HepG2 (cell line): ENCODE results near the gene CNTRL. TPM values are rescaled to one million over a fixed set of nuclear protein-coding genes. Genes with fewer than 3 reads are reported as not detected.

ENCODE experiments used
- CREB1 ChIP-seq, 2 experiments: fragments of 450-650 bp in 1 of 2; IDR thresholded peaks; 2 replicates each; pipeline ENCODE4 v1.6.1; 2016 to 2017; ENCODE audit warnings: control low read depth in 1 of 2, mild to moderate bottlenecking in 1 of 2, missing compliant biosample characterization in 1 of 2, missing genetic modification characterization in 1 of 2
- DNMT1 ChIP-seq: sonication (generic); formaldehyde crosslinking; IDR thresholded peaks from 2 replicates; pipeline ENCODE4 v1.5.1; 2020; ENCODE audit warnings: mild to moderate bottlenecking, missing genetic modification reagents
- MAFK ChIP-seq, 2 experiments: IDR thresholded peaks in 1 of 2; conservative IDR thresholded peaks in 1 of 2; 2 replicates each; pipeline ENCODE4 v1.6.1; 2011; ENCODE audit warnings: improper control_type of control experiment in 2 of 2, low read length in 2 of 2
- MBD4 ChIP-seq: IDR thresholded peaks from 2 replicates; pipeline ENCODE4 v1.6.1; 2012; ENCODE audit warnings: low read length, inconsistent platforms, borderline replicate concordance
- NCOA5 ChIP-seq: sonication (generic); formaldehyde crosslinking; IDR thresholded peaks from 2 replicates; pipeline ENCODE4 v1.4.0; 2020; ENCODE audit warnings: missing genetic modification reagents
- NFYB ChIP-seq: sonication (generic); formaldehyde crosslinking; IDR thresholded peaks from 2 replicates; pipeline ENCODE4 v1.4.0; 2020; ENCODE audit warnings: missing genetic modification reagents
- PRPF4 ChIP-seq: fragments of 200-400 bp; formaldehyde crosslinking; IDR thresholded peaks from 2 replicates; pipeline ENCODE4 v1.6.1; 2016; ENCODE audit warnings: low read length, low read depth; ENCODE audit not compliant: poor library complexity, severe bottlenecking
- SRF ChIP-seq: IDR thresholded peaks from 2 replicates; pipeline ENCODE4 v1.6.1; 2011; ENCODE audit warnings: mild to moderate bottlenecking, low read depth, low read length, moderate library complexity
- XBP1 ChIP-seq: sonication (generic); formaldehyde crosslinking; IDR thresholded peaks from 2 replicates; pipeline ENCODE4 v1.5.0; 2020; ENCODE audit warnings: missing genetic modification reagents
- ZFP36 ChIP-seq: fragments of 150-350 bp; IDR thresholded peaks from 2 replicates; pipeline ENCODE4 v1.6.1; 2018; ENCODE audit warnings: borderline replicate concordance, low read length, low read depth; ENCODE audit not compliant: partially characterized antibody
- ZNF263 ChIP-seq: sonication (generic); formaldehyde crosslinking; IDR thresholded peaks from 2 replicates; pipeline ENCODE4 v1.4.0; 2020; ENCODE audit warnings: missing genetic modification reagents
- ZNF431 ChIP-seq: sonication (generic); formaldehyde crosslinking; IDR thresholded peaks from 2 replicates; pipeline ENCODE4 v1.9.0; 2022; ENCODE audit warnings: missing genetic modification reagents, low read depth, mild to moderate bottlenecking, borderline replicate concordance
- ZNF496 ChIP-seq: sonication (generic); formaldehyde crosslinking; IDR thresholded peaks from 2 replicates; pipeline ENCODE4 v1.8.1; 2023; ENCODE audit warnings: mild to moderate bottlenecking, moderate library complexity, missing genetic modification reagents; ENCODE audit not compliant: insufficient replicate concordance
- ZNF652 ChIP-seq: IDR thresholded peaks from 2 replicates; pipeline ENCODE4 v1.6.1; 2016; ENCODE audit warnings: low read depth, borderline replicate concordance
- ZNF737 ChIP-seq: sonication (generic); formaldehyde crosslinking; IDR thresholded peaks from 2 replicates; pipeline ENCODE4 v1.5.0; 2020; ENCODE audit warnings: missing genetic modification reagents, mild to moderate bottlenecking, borderline replicate concordance
- ZNF775 ChIP-seq: sonication (generic); formaldehyde crosslinking; IDR thresholded peaks from 2 replicates; pipeline ENCODE4 v1.4.0; 2020; ENCODE audit warnings: missing genetic modification reagents, mild to moderate bottlenecking, moderate library complexity, borderline replicate concordance
- polyA plus RNA-seq, 8 experiments: library from polyadenylated mRNA; depleted of rRNA in 3 of 8; stranded (reverse) in 7 of 8; unstranded in 1 of 8; fragments of >200 nt; fragmentation: Illumina TruSeq in 4 of 8; extraction: Trizol in 4 of 8; gene quantifications; 2 replicates each; pipeline versions ENCODE4 v1.2.1 to v1.2.3, GENCODE V29; 2011 to 2016; ENCODE audit warnings: low read depth in 4 of 8, missing spikeins in 1 of 8, mixed read lengths in 1 of 8; ENCODE audit not compliant: insufficient read depth in 1 of 8
- total RNA-seq, 5 experiments: library from RNA; depleted of rRNA; stranded (reverse); fragments of >200 nt; fragmentation: Illumina TruSeq; extraction: Trizol; gene quantifications; 2 replicates each; pipeline ENCODE4 v1.2.3, GENCODE V29; 2016; ENCODE audit warnings: low read depth in 1 of 5
- TF ChIP-seq, protein P1 (sequence below): IDR thresholded peaks from 2 replicates; pipeline ENCODE4 v1.6.1; 2016; ENCODE audit warnings: low read depth, control low read depth
- TF ChIP-seq, protein P2 (sequence below): IDR thresholded peaks from 2 replicates; pipeline ENCODE4 v1.6.1; 2016; ENCODE audit warnings: missing compliant biosample characterization, missing genetic modification reagents, borderline replicate concordance
- TF ChIP-seq, protein P3 (sequence below): sonication (generic); formaldehyde crosslinking; IDR thresholded peaks from 2 replicates; pipeline ENCODE4 v1.4.0; 2020; ENCODE audit warnings: missing genetic modification reagents
- TF ChIP-seq, protein P4 (sequence below): sonication (generic); formaldehyde crosslinking; IDR thresholded peaks from 2 replicates; pipeline ENCODE4 v1.4.0; 2020; ENCODE audit warnings: mild to moderate bottlenecking, missing genetic modification reagents, borderline replicate concordance
- TF ChIP-seq, protein P5 (sequence below): sonication (generic); formaldehyde crosslinking; IDR thresholded peaks from 2 replicates; pipeline ENCODE4 v1.8.0; 2022; ENCODE audit warnings: mild to moderate bottlenecking, missing genetic modification reagents, moderate library complexity

Gene CNTRL
- total and polyA plus RNA-seq, 2 of the 13 experiments (the other 11 are each of a cell fraction or from before 2014, with no cell fraction given): 7.5 to 11.8 TPM

DNA sequence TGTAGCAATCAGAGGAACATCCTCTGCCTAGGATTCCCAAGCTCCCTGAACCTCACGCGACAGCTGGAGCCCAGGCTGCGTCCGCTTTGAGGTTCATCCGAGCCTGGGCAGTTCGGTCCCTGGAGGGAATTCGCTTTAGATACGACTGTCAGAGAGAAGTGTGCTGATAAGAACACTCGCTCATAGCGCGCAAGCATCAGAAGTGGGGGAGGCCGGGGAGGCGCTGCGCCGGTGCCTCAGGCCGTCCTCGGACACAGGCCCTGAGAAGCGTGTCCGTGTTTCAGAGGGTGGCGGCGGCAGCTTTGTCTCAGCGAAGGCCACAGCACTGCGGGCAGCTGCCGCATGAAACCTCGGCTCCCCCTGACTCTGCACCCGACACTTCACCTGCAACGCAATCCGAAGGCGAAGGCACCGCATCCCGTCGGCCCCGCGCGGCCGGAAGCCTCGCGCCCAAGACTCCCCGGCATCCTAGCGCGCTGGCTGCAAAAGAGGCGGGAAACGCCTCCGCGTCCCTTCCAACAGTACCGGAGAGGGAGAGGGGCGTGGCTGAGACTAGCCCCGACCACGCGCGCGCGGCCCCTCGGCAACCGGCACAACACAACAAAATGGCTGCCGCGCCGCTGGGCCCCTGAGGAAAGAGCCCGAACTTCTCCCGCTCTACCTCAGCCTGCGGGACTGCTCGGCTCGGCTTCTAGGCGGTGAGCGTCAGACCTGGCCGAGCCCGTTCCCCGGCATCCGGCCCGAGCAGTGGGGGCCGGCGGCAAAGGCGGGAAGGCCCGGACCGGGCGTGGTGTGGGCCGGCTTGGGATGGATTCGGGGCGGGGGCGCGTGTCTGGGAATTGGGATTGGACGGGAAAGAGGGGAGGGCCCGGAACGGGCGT lies at the start of gene CNTRL (continued):
- TF ChIP-seq ZNF737 (CRISPR knock-in tag) (peak; percentile 93; the same call in 1 of the 2 replicates), ZNF775 (peak; percentile 71; the same call in 1 of the 2 replicates), NFYB (CRISPR knock-in tag) (peak; percentile 63), PRPF4 (no peak), ZNF652 (CRISPR knock-in tag) (0 out of 2 replicates have a peak, but pooled peaks have one; percentile 9), NCOA5 (CRISPR knock-in tag) (no peak), ZNF496 (CRISPR knock-in tag) (no peak), DNMT1 (CRISPR knock-in tag) (peak; percentile 91; the same call in 1 of the 2 replicates), ZNF431 (peak; percentile 95), XBP1 (CRISPR knock-in tag) (0 out of 2 replicates have a peak, but pooled peaks have one; percentile 45), SRF (no peak), ZNF263 (CRISPR knock-in tag) (peak; percentile 60; the same call in 1 of the 2 replicates), MAFK (conservative IDR thresholded peaks at IDR 0.05 in 1 of 2, IDR thresholded peaks at IDR 0.05 in 1 of 2; ENCODE audit: low read length in 2 of 2) (no peak), ZFP36 (no peak), MBD4 (no peak), CREB1 (IDR thresholded peaks at IDR 0.05) (no peak), CREB1 (CRISPR knock-in tag; IDR thresholded peaks at IDR 0.05) (no peak)
- TF ChIP-seq, protein P1, sequence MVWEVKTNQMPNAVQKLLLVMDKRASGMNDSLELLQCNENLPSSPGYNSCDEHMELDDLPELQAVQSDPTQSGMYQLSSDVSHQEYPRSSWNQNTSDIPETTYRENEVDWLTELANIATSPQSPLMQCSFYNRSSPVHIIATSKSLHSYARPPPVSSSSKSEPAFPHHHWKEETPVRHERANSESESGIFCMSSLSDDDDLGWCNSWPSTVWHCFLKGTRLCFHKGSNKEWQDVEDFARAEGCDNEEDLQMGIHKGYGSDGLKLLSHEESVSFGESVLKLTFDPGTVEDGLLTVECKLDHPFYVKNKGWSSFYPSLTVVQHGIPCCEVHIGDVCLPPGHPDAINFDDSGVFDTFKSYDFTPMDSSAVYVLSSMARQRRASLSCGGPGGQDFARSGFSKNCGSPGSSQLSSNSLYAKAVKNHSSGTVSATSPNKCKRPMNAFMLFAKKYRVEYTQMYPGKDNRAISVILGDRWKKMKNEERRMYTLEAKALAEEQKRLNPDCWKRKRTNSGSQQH: no peak
- TF ChIP-seq, protein P2, sequence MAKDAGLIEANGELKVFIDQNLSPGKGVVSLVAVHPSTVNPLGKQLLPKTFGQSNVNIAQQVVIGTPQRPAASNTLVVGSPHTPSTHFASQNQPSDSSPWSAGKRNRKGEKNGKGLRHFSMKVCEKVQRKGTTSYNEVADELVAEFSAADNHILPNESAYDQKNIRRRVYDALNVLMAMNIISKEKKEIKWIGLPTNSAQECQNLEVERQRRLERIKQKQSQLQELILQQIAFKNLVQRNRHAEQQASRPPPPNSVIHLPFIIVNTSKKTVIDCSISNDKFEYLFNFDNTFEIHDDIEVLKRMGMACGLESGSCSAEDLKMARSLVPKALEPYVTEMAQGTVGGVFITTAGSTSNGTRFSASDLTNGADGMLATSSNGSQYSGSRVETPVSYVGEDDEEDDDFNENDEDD (CRISPR knock-in tag): peak; percentile 100
- TF ChIP-seq, protein P3, sequence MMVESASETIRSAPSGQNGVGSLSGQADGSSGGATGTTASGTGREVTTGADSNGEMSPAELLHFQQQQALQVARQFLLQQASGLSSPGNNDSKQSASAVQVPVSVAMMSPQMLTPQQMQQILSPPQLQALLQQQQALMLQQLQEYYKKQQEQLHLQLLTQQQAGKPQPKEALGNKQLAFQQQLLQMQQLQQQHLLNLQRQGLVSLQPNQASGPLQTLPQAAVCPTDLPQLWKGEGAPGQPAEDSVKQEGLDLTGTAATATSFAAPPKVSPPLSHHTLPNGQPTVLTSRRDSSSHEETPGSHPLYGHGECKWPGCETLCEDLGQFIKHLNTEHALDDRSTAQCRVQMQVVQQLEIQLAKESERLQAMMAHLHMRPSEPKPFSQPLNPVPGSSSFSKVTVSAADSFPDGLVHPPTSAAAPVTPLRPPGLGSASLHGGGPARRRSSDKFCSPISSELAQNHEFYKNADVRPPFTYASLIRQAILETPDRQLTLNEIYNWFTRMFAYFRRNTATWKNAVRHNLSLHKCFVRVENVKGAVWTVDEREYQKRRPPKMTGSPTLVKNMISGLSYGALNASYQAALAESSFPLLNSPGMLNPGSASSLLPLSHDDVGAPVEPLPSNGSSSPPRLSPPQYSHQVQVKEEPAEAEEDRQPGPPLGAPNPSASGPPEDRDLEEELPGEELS (CRISPR knock-in tag): peak; percentile 64; the same call in 1 of the 2 replicates
- TF ChIP-seq, protein P4, sequence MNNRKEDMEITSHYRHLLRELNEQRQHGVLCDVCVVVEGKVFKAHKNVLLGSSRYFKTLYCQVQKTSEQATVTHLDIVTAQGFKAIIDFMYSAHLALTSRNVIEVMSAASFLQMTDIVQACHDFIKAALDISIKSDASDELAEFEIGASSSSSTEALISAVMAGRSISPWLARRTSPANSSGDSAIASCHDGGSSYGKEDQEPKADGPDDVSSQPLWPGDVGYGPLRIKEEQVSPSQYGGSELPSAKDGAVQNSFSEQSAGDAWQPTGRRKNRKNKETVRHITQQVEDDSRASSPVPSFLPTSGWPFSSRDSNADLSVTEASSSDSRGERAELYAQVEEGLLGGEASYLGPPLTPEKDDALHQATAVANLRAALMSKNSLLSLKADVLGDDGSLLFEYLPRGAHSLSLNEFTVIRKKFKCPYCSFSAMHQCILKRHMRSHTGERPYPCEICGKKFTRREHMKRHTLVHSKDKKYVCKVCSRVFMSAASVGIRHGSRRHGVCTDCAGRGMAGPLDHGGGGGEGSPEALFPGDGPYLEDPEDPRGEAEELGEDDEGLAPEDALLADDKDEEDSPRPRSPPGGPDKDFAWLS: peak; percentile 51; the same call in 1 of the 2 replicates
- TF ChIP-seq, protein P5, sequence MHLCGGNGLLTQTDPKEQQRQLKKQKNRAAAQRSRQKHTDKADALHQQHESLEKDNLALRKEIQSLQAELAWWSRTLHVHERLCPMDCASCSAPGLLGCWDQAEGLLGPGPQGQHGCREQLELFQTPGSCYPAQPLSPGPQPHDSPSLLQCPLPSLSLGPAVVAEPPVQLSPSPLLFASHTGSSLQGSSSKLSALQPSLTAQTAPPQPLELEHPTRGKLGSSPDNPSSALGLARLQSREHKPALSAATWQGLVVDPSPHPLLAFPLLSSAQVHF (CRISPR knock-in tag): peak; percentile 95
